B cell (primary cell): Measurements from ENCODE around the gene SRPRB. TPM values are rescaled to one million over a fixed set of nuclear protein-coding genes. Genes with fewer than 3 reads are reported as not detected.

Source experiments
- ATAC-seq: fragments of 200-7000 bp; cut with Tn5 transposase; one replicate; pipeline ENCODE4 v1.10.0; 2021; ENCODE audit warnings: low read depth, mild to moderate bottlenecking, moderate number of reproducible peaks, moderate library complexity
- CTCF ChIA-PET: fragments of 350-600 bp; sonication (Branson Sonifier 250); formaldehyde crosslinking; loops from one replicate; lab custom pipeline; 2021; ENCODE audit warnings: antibody characterized with exemption, inconsistent platforms; lab: Charles Lee
- POLR2A ChIA-PET: fragments of 350-600 bp; sonication (Branson Sonifier 250); formaldehyde crosslinking; loops from one replicate; lab custom pipeline; 2021; ENCODE audit warnings: antibody characterized with exemption; lab: Charles Lee
- DNase-seq: peaks from one replicate; pipeline ENCODE4 v3.0.0; 2013
- H2AFZ ChIP-seq: 2 replicates; pipeline ENCODE4 v1.6.1; 2012; ENCODE audit warnings: mild to moderate bottlenecking, low read depth, low read length; ENCODE audit not compliant: insufficient read depth, poor library complexity, severe bottlenecking
- H3K27ac ChIP-seq, 2 donors: 1 replicate in 1 of 2; 2 replicates in 1 of 2; pipeline ENCODE4 v1.5.1; 2012 to 2013; ENCODE audit warnings: low read length in 2 of 2, mild to moderate bottlenecking in 2 of 2, moderate library complexity in 1 of 2
- H3K27me3 ChIP-seq, 4 experiments: fragments of 200-600 bp in 1 of 4; sonication (generic) in 1 of 4; replicated peaks in 1 of 4; 1 replicate in 2 of 4; 2 replicates in 2 of 4; pipeline versions ENCODE4 v1.6.1 to v1.7.0; 2013 to 2016; ENCODE audit warnings: low read length in 3 of 4, mild to moderate bottlenecking in 2 of 4, mixed read lengths in 1 of 4, moderate library complexity in 1 of 4; ENCODE audit not compliant: insufficient read depth in 4 of 4, control insufficient read depth in 3 of 4; ENCODE audit errors: control extremely low read depth in 1 of 4
- H3K36me3 ChIP-seq, 2 experiments: replicated peaks in 1 of 2; 1 replicate in 1 of 2; 2 replicates in 1 of 2; pipeline versions ENCODE4 v1.6.1 to v1.7.1; 2013; ENCODE audit warnings: low read length in 1 of 2; ENCODE audit not compliant: insufficient read depth in 2 of 2, control insufficient read depth in 1 of 2; ENCODE audit errors: control extremely low read depth in 1 of 2, extremely low read depth in 1 of 2
- H3K4me1 ChIP-seq, 2 donors: fragments of 200-600 bp in 1 of 2; sonication (generic) in 1 of 2; 1 replicate in 1 of 2; 2 replicates in 1 of 2; pipeline versions ENCODE4 v1.5.1 to v1.6.1; 2013 to 2017; ENCODE audit warnings: low read length in 2 of 2; ENCODE audit not compliant: control insufficient read depth in 2 of 2, insufficient read depth in 2 of 2
- H3K4me2 ChIP-seq: replicated peaks from 2 replicates; pipeline ENCODE3; 2012; ENCODE audit warnings: mild to moderate bottlenecking, low read depth, low read length; ENCODE audit not compliant: poor library complexity, severe bottlenecking
- H3K4me3 ChIP-seq, 5 experiments: fragments of 200-600 bp in 1 of 5; sonication (generic) in 1 of 5; 1 replicate in 3 of 5; 2 replicates in 2 of 5; pipeline versions ENCODE4 v1.5.1 to v1.7.0; 2011 to 2016; ENCODE audit warnings: low read length in 4 of 5, mild to moderate bottlenecking in 4 of 5, low read depth in 2 of 5, control low read depth in 1 of 5, moderate library complexity in 1 of 5; ENCODE audit not compliant: insufficient read depth in 1 of 5; ENCODE audit errors: control extremely low read depth in 1 of 5, extremely low read depth in 1 of 5
- H3K79me2 ChIP-seq: fragments of 200-600 bp; sonication (generic); one replicate; pipeline ENCODE4 v1.6.0; 2016; ENCODE audit warnings: low read length; ENCODE audit not compliant: control insufficient read depth, insufficient read depth
- H3K9ac ChIP-seq: fragments of 200-600 bp; sonication (generic); 2 replicates; pipeline ENCODE4 v1.6.1; 2017; ENCODE audit warnings: mild to moderate bottlenecking, low read length, moderate library complexity
- H3K9me3 ChIP-seq, 3 donors: one replicate each; pipeline versions ENCODE4 v1.6.1 to v1.7.1; 2013; ENCODE audit warnings: low read length in 2 of 3; ENCODE audit not compliant: control insufficient read depth in 2 of 3, insufficient read depth in 1 of 3; ENCODE audit errors: control extremely low read depth in 1 of 3
- H4K20me1 ChIP-seq: 2 replicates; pipeline ENCODE4 v1.6.0; 2012; ENCODE audit warnings: mild to moderate bottlenecking, low read length; ENCODE audit not compliant: insufficient read depth, control insufficient read depth, poor library complexity, severe bottlenecking
- H3K27ac Mint-ChIP-seq: one replicate; pipeline ENCODE4 v1.8.0; 2021; ENCODE audit warnings: mixed read lengths
- H3K27me3 Mint-ChIP-seq: one replicate; pipeline ENCODE4 v1.8.0; 2021; ENCODE audit warnings: mixed read lengths
- H3K4me1 Mint-ChIP-seq: one replicate; pipeline ENCODE4 v1.8.0; 2021; ENCODE audit warnings: mixed read lengths
- H3K4me3 Mint-ChIP-seq: one replicate; pipeline ENCODE4 v1.8.0; 2021; ENCODE audit warnings: mixed read lengths
- H3K9me3 Mint-ChIP-seq: one replicate; pipeline ENCODE4 v1.8.0; 2022; ENCODE audit warnings: mixed read lengths; ENCODE audit not compliant: insufficient read depth
- CTCF ChIP-seq: fragments of 200-600 bp; IDR thresholded peaks from one replicate; pipeline ENCODE4 v1.8.0; 2022; ENCODE audit warnings: antibody characterized with exemption, mild to moderate bottlenecking
- EZH2 ChIP-seq: IDR thresholded peaks from 2 replicates; pipeline ENCODE4 v1.6.1; 2012; ENCODE audit warnings: borderline replicate concordance, low read depth, mild to moderate bottlenecking, moderate library complexity, low read length; ENCODE audit not compliant: insufficient read depth, poor library complexity, severe bottlenecking
- WGBS: methylation state at CpG from one replicate; pipeline ENCODE4 v1.1.5; 2013; ENCODE audit warnings: missing lambda C conversion rate; ENCODE audit not compliant: insufficient coverage; 5-methylcytosine and 5-hydroxymethylcytosine counted together
- intact Hi-C: fragments of 100-400 bp; cut with micrococcal nuclease; formaldehyde crosslinking; loops from one replicate; pipeline ENCODE4 v1.10.0; 2022
- polyA plus RNA-seq: library from polyadenylated mRNA; depleted of rRNA; stranded (reverse); fragments of >200 nt; gene quantifications from 2 replicates; pipeline ENCODE4 v1.2.3, GENCODE V29; 2012
- total RNA-seq, 2 donors: library from RNA; stranded (reverse); fragments of 120-200 nt in 1 of 2; gene quantifications; 1 replicate in 1 of 2; 2 replicates in 1 of 2; pipeline versions ENCODE4 v1.2.3 to v1.2.4, GENCODE V29; 2013 to 2022

The SRPRB gene
- total and polyA plus RNA-seq, 2 donors (not counting 1 experiment from before 2014, with no cell fraction given) = 10.1 to 28.8 TPM

DNA sequence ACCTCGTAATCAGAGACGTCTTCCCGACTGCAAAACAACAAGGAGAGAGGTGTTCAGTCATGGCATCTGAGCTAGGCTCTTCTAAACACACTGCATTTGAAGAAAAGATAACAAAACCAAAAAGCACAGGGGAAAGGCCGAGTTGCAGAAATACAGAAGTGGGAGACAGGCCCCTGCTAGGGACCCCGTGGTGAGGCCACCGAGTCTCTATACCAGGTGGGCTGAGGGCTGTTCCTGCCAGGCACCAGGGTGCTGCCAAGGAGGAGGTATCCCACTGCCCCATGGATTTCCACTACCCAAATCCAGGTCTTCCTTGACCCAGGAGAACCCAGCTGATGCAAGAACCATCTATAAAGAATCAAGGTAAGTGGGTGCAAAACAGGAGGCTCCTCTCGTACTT lies 59.0 kb downstream of the SRPRB start:
- no peaks in the 10 kb centered on the region for H3K36me3 ChIP-seq
- intact Hi-C loops = no loop called here
- H3K9me3 ChIP-seq = peaks cover 0 to 4% (median 0%) of the 10 kb centered on the region in 3 donors
- H3K4me2 ChIP-seq = no peak overlapping the region
- Mint-ChIP-seq H3K27me3 (peaks cover 23% of the 10 kb centered on the region), H3K27ac (no peak overlapping the region), H3K4me1 (no peaks in the 10 kb centered on the region), H3K4me3 (no peak overlapping the region), H3K9me3 (no peaks in the 10 kb centered on the region)
- no peaks in the 10 kb centered on the region for H4K20me1 ChIP-seq
- WGBS = 73% methylated on average over 6 of the region's 7 CpGs
- no peaks in the 10 kb centered on the region for H3K4me1 ChIP-seq
- no peak overlapping the region for H3K9ac ChIP-seq
- TF ChIP-seq EZH2 = no peak
- no peak for TF ChIP-seq CTCF
- H2AFZ ChIP-seq = no peak overlapping the region
- DNase-seq (no peak), ATAC-seq (no peak)
- ChIA-PET POLR2A (no interaction called here), CTCF (interaction anchor here (1.0 kb wide), 1 partner anchor 9 kb away, joined by 3 read pairs; no protein-coding TSS in a partner anchor)
- H3K4me3 ChIP-seq = no peak overlapping the region
- no peak overlapping the region for H3K27ac ChIP-seq
- H3K27me3 ChIP-seq = no peaks in the 10 kb centered on the region
- no peaks in the 10 kb centered on the region for H3K79me2 ChIP-seq

DNA sequence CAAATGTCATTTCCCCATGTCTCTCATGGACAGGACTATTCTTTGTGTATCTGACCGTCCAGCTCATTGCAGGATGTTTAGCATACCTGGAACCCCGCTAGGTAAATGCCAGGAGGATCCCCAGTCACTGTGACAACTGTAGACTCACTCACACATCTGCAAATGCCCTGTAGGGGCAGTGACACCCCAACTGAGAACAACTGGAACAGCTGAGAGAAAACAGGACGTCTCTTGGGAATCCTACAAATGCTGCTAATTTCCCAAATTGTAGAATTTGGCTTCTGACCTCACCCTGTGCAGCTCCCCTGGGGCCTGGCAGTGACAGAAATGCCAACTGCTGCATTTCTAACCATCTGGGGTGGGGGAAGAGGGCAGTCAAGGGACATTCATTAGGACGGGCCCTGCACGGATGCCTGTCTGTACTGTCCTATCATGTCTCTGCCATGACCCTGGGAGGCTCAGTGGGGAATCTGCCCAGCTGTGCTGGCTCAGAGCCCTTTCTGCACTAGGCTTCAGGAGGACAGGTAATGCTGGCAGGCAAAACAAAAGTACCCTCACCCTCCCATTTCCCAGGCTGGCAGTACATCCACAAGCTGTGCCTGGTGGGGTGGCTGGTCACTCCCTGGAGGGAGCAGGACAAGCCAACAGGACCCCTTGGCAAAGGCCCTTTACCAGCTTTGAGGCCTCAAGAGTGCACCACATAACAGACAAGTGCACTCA lies 59.7 kb downstream of the SRPRB start:
- Histone ChIP-seq H3K4me2 (no peak overlapping the region), H3K9ac (no peak overlapping the region), H3K9me3 (peaks cover 0 to 5% (median 0%) of the 10 kb centered on the region in 3 donors), H3K4me1 (no peaks in the 10 kb centered on the region), H3K79me2 (no peaks in the 10 kb centered on the region), H3K27me3 (no peaks in the 10 kb centered on the region), H3K4me3 (no peak overlapping the region), H3K36me3 (no peaks in the 10 kb centered on the region), H2AFZ (no peak overlapping the region), H3K27ac (no peak overlapping the region), H4K20me1 (no peaks in the 10 kb centered on the region)
- Mint-ChIP-seq H3K4me1 (no peaks in the 10 kb centered on the region), H3K9me3 (no peaks in the 10 kb centered on the region), H3K4me3 (no peak overlapping the region), H3K27ac (no peak overlapping the region), H3K27me3 (peaks cover 23% of the 10 kb centered on the region)
- ATAC-seq (no peak), DNase-seq (no peak)
- 93% methylated on average over 5 of the region's 5 CpGs for WGBS
- intact Hi-C loops = no loop called here
- CTCF ChIA-PET = interaction anchor here (1.0 kb wide), 1 partner anchor 9 kb away, joined by 3 read pairs; no protein-coding TSS in a partner anchor
- no peak for TF ChIP-seq EZH2
- no peak for TF ChIP-seq CTCF
- POLR2A ChIA-PET = no interaction called here
